ENCODE data around the gene ANO9.
"Not testable (repeated sequence)": the region's sequence is repeated elsewhere in the genome, so short reads cannot be mapped to it uniquely, and the experiment has no call there.

The ANO9 gene

DNA sequence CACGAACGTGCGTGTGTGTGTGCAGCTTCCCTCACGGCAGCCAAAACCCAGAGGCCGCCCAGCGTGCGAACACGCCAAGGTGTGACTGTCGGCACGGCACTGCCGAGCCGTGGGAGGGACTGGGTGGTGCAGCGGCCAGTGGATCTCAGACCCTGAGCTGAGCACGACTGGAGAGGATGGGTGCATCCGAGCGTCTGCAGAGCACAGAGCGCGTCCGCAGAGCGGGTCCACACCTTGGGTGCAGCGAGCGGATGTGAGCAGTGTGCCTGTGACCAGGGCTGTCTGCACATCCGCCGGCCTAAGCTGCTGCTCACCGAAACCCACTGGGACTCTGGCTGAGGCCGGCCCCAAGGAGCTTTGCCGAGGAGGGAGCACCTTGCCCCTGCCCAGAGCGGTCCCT is 31.0 kb upstream of the ANO9 start:
- TF ChIP-seq, protein P1, sequence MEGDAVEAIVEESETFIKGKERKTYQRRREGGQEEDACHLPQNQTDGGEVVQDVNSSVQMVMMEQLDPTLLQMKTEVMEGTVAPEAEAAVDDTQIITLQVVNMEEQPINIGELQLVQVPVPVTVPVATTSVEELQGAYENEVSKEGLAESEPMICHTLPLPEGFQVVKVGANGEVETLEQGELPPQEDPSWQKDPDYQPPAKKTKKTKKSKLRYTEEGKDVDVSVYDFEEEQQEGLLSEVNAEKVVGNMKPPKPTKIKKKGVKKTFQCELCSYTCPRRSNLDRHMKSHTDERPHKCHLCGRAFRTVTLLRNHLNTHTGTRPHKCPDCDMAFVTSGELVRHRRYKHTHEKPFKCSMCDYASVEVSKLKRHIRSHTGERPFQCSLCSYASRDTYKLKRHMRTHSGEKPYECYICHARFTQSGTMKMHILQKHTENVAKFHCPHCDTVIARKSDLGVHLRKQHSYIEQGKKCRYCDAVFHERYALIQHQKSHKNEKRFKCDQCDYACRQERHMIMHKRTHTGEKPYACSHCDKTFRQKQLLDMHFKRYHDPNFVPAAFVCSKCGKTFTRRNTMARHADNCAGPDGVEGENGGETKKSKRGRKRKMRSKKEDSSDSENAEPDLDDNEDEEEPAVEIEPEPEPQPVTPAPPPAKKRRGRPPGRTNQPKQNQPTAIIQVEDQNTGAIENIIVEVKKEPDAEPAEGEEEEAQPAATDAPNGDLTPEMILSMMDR (IDR thresholded peaks at IDR 0.05; ENCODE audit: control extremely low read depth, extremely low read depth, low read depth, missing control alignments), result no peak
- CTCF ChIA-PET, result interaction anchor here (0.8 to 2.6 kb wide), 5 partner anchors 12 to 46 kb away, joined by 3 to 11 read pairs (median 3); no protein-coding TSS in a partner anchor
- POLR2A ChIA-PET, result no interaction called here
- no peak for DNase-seq (ENCODE audit: extremely low spot score)

DNA sequence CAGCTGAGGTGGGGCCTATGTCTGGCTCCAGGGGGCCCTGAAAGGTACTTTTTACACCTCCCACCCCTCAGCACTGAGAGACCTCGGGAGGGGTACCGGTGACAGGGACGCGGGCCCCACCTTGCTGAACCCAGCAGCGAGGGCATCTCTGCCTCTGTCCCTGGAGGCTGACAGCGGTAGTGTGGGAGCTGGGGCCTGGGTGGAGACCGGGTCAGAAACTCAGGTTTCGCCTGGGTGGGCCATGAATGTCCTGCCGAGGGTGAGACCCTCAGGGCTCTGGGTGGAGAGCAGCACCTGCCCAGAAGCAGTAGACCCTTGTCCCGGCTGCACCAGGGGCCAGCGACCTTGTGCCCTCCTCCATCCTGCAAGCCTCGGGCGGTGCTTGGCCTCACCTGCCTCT is 30.5 kb upstream of the ANO9 start:
- no peak for DNase-seq (ENCODE audit: extremely low spot score)
- POLR2A ChIA-PET, result no interaction called here
- CTCF ChIA-PET, result interaction anchor here (1.3 to 2.6 kb wide), 4 partner anchors 12 to 221 kb away, joined by 3 to 11 read pairs (median 4); no protein-coding TSS in a partner anchor
- TF ChIP-seq, protein P1 (IDR thresholded peaks at IDR 0.05; ENCODE audit: control extremely low read depth, extremely low read depth, low read depth, missing control alignments), result no peak

DNA sequence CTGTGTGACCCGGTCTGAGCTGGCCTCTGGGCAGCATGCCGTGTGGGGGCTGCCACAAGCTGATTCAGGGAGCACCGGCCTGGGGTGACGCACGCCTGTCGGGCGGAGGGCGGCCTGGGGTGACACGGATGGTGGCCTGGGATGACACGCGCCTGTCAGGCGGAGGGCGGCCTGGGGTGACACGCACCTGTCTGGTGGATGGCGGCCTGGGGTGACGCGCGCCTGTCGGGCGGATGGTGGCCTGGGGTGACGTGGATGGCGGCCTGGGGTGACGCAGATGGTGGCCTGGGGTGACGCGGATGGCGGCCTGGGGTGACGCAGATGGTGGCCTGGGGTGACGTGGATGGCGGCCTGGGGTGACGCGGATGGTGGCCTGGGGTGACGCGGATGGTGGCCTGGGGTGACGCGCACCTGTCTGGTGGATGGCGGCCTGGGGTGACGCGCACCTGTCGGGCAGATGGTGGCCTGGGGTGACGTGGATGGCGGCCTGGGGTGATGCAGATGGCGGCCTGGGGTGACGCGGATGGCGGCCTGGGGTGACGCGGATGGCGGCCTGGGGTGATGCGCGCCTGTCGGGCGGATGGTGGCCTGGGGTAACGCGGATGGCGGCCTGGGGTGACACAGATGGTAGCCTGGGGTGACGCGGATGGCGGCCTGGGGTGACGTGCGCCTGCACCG is 29.8 kb upstream of the ANO9 start:
- no peak for DNase-seq (ENCODE audit: extremely low spot score)
- ChIA-PET POLR2A (no interaction called here), CTCF (interaction anchor here (1.3 to 1.7 kb wide), 3 partner anchors 11 to 221 kb away, joined by 3 to 4 read pairs (median 4); no protein-coding TSS in a partner anchor)
- TF ChIP-seq, protein P1 (IDR thresholded peaks at IDR 0.05; ENCODE audit: control extremely low read depth, extremely low read depth, low read depth, missing control alignments), result no peak

DNA sequence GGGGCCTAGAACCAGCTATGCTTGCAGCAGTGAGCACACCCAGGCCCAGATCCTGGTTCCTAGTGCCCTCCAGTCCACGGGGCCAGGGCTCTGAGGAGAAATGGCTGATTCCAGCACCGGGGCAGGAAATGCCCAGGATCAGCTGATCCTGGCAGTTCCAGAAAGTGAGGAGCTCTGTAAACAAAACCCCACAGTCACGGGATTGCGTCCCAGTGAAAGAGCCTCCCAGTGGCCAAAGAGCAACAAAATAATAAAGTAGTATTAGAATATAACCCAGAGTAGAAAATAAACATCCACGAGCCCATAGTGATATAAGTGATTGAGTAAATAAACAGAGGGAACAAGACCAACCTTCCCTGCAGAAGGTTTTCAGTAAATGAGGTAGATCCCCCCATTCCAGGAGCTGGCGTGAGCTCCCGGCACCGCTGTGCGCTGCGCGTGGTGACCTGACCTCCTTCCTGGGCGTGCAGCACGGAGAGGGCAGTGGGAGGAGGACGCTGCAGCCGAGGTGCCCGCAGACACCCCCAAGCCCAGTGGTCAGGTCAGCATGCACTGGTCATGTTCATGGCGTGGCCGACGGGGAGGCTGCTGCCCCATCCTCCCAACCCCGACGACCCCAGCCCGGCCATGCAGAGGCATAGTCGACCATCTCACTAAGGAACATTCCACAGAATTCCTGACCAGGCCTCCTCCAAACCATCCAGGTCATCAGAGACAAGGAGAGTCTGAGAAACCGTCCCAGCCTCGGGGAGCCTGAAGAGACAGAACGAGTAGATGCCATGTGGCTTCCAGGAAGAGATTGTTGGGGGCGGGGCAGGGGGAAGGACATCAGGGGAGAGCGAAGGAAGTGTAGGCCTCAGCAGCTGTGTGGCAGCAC is 28.1 kb upstream of the ANO9 start:
- TF ChIP-seq, protein P1 (IDR thresholded peaks at IDR 0.05; ENCODE audit: control extremely low read depth, extremely low read depth, low read depth, missing control alignments), result no peak
- no peak for DNase-seq (ENCODE audit: extremely low spot score)
- CTCF ChIA-PET, result no interaction called here
- POLR2A ChIA-PET, result no interaction called here

DNA sequence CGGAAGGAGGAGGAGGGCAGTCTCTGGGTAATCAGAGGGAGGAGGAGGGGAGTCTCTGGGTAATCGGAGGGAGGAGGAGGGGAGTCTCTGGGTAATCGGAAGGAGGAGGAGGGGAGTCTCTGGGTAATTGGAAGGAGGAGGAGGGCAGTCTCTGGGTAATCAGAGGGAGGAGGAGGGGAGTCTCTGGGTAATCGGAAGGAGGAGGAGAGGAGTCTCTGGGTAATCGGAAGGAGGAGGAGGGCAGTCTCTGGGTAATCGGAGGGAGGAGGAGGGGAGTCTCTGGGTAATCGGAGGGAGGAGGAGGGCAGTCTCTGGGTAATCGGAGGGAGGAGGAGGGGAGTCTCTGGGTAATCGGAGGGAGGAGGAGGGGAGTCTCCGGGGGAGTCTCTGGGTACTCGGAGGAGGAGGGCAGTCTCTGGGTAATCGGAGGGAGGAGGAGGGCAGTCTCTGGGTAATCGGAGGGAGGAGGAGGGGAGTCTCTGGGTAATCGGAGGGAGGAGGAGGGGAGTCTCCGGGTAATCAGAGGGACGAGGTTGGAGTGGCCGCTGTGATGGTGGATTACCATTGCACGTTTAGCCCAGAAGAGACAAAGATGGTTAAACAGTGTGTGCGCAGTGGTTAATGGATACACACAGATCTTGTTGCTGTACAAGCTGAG is 27.3 kb upstream of the ANO9 start:
- POLR2A ChIA-PET; CTCF ChIA-PET; DNase-seq (ENCODE audit: extremely low spot score): not testable (repeated sequence)

DNA sequence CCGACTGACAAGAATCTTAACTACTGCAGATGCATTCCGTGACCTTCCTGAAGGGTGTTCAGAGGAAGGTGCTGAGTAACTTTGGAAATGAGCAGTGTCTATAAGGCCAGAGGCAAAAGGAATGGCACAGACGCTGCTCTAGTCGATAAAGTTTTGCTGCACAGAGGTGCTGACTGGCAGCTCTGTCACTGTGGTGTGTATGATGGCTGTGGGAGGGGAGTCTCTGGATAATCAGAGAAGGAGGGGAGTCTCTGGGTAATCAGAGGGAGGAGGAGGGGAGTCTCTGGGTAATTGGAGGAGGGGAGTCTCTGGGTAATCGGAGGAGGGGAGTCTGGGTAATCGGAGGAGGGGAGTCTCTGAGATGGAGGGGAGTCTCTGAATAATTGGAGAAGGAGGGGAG is 26.7 kb upstream of the ANO9 start:
- TF ChIP-seq, protein P1 (IDR thresholded peaks at IDR 0.05; ENCODE audit: control extremely low read depth, extremely low read depth, low read depth, missing control alignments), result no peak
- CTCF ChIA-PET, result interaction anchor here (1.3 kb wide), 1 partner anchor 51 kb away, joined by 3 read pairs; no protein-coding TSS in a partner anchor
- DNase-seq (ENCODE audit: extremely low spot score), result no peak
- POLR2A ChIA-PET, result no interaction called here
